ENCODE data around the gene GRAMD2B. TPM values are rescaled to one million over a fixed set of nuclear protein-coding genes. Genes with fewer than 3 reads are reported as not detected.
"Not testable (repeated sequence)": the region's sequence is repeated elsewhere in the genome, so short reads cannot be mapped to it uniquely, and the experiment has no call there.

Gene GRAMD2B, protein sequence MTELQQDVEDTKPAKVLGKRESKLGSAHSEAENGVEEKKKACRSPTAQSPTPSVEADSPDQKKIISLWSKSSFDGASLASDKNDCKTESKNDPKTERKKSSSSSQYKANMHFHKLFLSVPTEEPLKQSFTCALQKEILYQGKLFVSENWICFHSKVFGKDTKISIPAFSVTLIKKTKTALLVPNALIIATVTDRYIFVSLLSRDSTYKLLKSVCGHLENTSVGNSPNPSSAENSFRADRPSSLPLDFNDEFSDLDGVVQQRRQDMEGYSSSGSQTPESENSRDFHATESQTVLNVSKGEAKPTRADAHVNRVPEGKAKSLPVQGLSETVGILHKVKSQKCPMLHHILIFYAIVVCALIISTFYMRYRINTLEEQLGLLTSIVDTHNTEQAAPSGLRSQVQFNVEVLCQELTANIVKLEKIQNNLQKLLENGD
- 89.8 and 94.6 TPM in 2 replicates for total RNA-seq

DNA sequence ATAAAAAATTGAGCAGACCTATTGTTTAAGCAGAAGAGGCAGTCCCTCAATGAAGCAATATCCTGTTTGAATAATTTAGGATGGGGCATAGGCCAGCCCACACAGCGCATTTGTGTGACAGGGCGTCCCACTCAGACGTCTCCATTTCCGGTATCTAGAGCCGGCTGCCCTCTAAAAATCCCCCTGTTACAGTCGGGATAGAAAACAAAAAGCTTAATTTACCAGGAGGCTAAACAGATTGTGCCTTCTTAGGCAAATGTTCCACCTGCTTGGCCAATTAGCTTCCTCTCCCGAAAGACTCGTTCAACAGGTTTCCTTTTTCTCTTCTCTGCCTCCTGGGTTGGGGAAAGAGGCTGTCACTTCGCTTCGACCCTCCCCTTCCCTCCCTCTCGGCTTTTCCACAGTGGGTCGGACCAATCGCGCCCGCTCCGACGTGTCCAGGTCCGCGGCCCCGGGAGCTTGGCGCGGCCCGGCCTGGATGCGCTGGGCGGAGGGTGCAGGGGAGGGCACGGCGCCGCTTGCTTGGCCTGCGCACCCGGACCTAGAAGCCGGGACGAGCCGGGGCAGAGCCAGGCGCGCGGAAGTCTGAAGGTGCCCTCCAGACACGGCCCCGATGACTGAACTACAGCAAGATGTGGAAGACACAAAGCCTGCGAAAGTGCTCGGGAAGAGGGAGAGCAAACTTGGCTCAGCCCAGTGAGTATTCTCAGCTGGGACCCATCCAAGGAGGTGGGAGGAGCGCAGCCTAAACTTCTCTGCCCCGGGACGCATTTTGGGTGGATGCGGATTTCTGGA lies at the start of gene GRAMD2B:
GRAMD2B (plus strand) TSS at position 416 of the 795 bp plus-strand sequence; CDS start at position 614, 198 bp downstream.
- H3K27me3 ChIP-seq (ENCODE audit: insufficient read depth, low read length), result no peaks in the 10 kb centered on the region
- H3K9me3 ChIP-seq (ENCODE audit: low read depth, low read length), result no peaks in the 10 kb centered on the region
- peak within 1 kb of the TSS; percentile 82 for H3K4me3 ChIP-seq (ENCODE audit: insufficient read depth, low read length)
- H4K20me1 ChIP-seq (ENCODE audit: insufficient read depth, low read length), result no peaks in the 10 kb centered on the region
- H3K4me2 ChIP-seq (ENCODE audit: insufficient read depth, low read length), result peak within 1 kb of the TSS; percentile 85
- DNase-seq (ENCODE audit: insufficient read length, low spot score, missing footprints), result peak; percentile 91
- peak within 1 kb of the TSS; percentile 94 for H3K27ac ChIP-seq (ENCODE audit: low read depth, low read length)
- TF ChIP-seq, protein P1, sequence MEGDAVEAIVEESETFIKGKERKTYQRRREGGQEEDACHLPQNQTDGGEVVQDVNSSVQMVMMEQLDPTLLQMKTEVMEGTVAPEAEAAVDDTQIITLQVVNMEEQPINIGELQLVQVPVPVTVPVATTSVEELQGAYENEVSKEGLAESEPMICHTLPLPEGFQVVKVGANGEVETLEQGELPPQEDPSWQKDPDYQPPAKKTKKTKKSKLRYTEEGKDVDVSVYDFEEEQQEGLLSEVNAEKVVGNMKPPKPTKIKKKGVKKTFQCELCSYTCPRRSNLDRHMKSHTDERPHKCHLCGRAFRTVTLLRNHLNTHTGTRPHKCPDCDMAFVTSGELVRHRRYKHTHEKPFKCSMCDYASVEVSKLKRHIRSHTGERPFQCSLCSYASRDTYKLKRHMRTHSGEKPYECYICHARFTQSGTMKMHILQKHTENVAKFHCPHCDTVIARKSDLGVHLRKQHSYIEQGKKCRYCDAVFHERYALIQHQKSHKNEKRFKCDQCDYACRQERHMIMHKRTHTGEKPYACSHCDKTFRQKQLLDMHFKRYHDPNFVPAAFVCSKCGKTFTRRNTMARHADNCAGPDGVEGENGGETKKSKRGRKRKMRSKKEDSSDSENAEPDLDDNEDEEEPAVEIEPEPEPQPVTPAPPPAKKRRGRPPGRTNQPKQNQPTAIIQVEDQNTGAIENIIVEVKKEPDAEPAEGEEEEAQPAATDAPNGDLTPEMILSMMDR (IDR thresholded peaks at IDR 0.05; ENCODE audit: extremely low read depth, low read depth, low read length), result no peak
- H3K79me2 ChIP-seq (ENCODE audit: insufficient read depth, low read length), result peaks cover 44% of the 10 kb centered on the region
- H3K36me3 ChIP-seq (ENCODE audit: insufficient read depth, low read length), result peaks cover 5% of the 10 kb centered on the region
- H2AFZ ChIP-seq (ENCODE audit: low read length), result peak within 1 kb of the TSS; percentile 93
- peaks cover 17% of the 10 kb centered on the region for H3K4me1 ChIP-seq (ENCODE audit: insufficient read depth, low read length)

DNA sequence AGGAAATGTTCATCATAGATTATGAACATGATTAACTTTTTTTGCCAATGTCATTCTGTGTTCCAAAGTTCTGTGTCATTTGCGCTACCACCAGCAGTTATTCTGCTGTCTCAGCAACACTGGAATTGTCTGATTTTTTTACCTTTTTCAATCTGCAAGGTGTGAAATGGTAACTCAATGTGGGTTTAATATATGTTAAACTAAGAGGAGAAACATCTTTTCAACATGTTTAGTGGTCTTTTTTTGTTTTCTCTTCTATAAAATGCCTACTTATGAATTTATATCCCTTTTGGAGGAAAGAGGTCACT lies 49.1 kb upstream of the GRAMD2B start:
- Histone ChIP-seq H3K27me3 (ENCODE audit: insufficient read depth, low read length) (no peaks in the 10 kb centered on the region), H3K4me3 (ENCODE audit: insufficient read depth, low read length) (no peak overlapping the region), H3K79me2 (ENCODE audit: insufficient read depth, low read length) (no peaks in the 10 kb centered on the region), H3K4me2 (ENCODE audit: insufficient read depth, low read length) (no peak overlapping the region), H3K27ac (ENCODE audit: low read depth, low read length) (no peak overlapping the region), H3K9me3 (ENCODE audit: low read depth, low read length) (no peaks in the 10 kb centered on the region), H4K20me1 (ENCODE audit: insufficient read depth, low read length) (no peaks in the 10 kb centered on the region), H3K36me3 (ENCODE audit: insufficient read depth, low read length) (no peaks in the 10 kb centered on the region), H2AFZ (ENCODE audit: low read length) (peak overlapping the region; percentile 11), H3K4me1 (ENCODE audit: insufficient read depth, low read length) (peaks cover 26% of the 10 kb centered on the region)
- TF ChIP-seq, protein P1 (IDR thresholded peaks at IDR 0.05; ENCODE audit: extremely low read depth, low read depth, low read length), result no peak
- no peak for DNase-seq (ENCODE audit: insufficient read length, low spot score, missing footprints)

DNA sequence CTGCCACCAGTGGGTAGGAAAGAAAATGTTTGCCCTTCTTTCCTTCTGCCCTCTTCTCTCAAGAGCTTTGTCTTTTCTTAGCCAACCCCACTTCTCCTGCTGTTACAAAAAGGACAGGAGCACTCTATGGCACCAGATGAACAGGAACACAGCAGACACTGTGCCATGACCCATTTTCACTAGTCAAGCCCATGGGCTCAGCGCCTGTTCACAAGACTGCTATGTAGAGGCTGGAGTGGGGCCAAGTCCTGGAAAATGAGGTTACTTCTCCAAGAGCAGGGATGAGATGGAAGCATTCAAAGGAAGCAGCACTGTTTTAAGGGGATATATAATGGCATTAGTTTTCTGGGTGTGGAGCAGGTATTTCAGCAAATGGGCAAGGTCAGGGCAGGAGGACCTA lies 46.8 kb upstream of the GRAMD2B start:
- Histone ChIP-seq H3K27ac (ENCODE audit: low read depth, low read length) (no peak overlapping the region), H3K4me3 (ENCODE audit: insufficient read depth, low read length) (no peak overlapping the region), H4K20me1 (ENCODE audit: insufficient read depth, low read length) (no peaks in the 10 kb centered on the region), H2AFZ (ENCODE audit: low read length) (peak overlapping the region; percentile 63), H3K4me1 (ENCODE audit: insufficient read depth, low read length) (peaks cover 15% of the 10 kb centered on the region), H3K4me2 (ENCODE audit: insufficient read depth, low read length) (no peak overlapping the region), H3K9me3 (ENCODE audit: low read depth, low read length) (no peaks in the 10 kb centered on the region), H3K36me3 (ENCODE audit: insufficient read depth, low read length) (no peaks in the 10 kb centered on the region), H3K79me2 (ENCODE audit: insufficient read depth, low read length) (no peaks in the 10 kb centered on the region), H3K27me3 (ENCODE audit: insufficient read depth, low read length) (no peaks in the 10 kb centered on the region)
- TF ChIP-seq, protein P1 (IDR thresholded peaks at IDR 0.05; ENCODE audit: extremely low read depth, low read depth, low read length), result no peak
- peak; percentile 36 for DNase-seq (ENCODE audit: insufficient read length, low spot score, missing footprints)

DNA sequence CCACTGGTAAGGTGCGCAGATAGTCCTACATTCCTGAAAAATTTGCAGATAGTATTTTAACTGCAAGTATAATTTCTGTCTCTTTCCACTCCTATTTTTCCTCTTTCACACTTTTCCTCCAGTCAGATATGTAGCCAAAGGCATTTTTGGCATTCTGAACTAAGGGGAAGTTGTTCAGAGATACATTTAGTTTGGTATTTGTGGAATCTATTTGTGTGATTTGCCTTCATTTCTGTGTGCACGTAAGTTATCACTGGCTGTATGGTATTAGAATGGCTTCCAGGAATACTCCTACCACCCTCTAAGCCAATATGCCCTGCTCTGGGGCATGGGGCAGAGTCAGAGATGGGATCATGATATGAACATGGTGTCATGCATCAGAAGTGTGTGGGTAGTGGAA lies 45.8 kb upstream of the GRAMD2B start:
- no peak overlapping the region for H3K27ac ChIP-seq (ENCODE audit: low read depth, low read length)
- no peak overlapping the region for H3K4me3 ChIP-seq (ENCODE audit: insufficient read depth, low read length)
- H3K9me3 ChIP-seq (ENCODE audit: low read depth, low read length), result no peaks in the 10 kb centered on the region
- no peaks in the 10 kb centered on the region for H3K79me2 ChIP-seq (ENCODE audit: insufficient read depth, low read length)
- H3K4me2 ChIP-seq (ENCODE audit: insufficient read depth, low read length), result peak overlapping the region; percentile 14
- no peaks in the 10 kb centered on the region for H3K36me3 ChIP-seq (ENCODE audit: insufficient read depth, low read length)
- H4K20me1 ChIP-seq (ENCODE audit: insufficient read depth, low read length), result no peaks in the 10 kb centered on the region
- DNase-seq (ENCODE audit: insufficient read length, low spot score, missing footprints), result no peak
- H3K27me3 ChIP-seq (ENCODE audit: insufficient read depth, low read length), result no peaks in the 10 kb centered on the region
- H2AFZ ChIP-seq (ENCODE audit: low read length), result peak overlapping the region; percentile 70
- peaks cover 15% of the 10 kb centered on the region for H3K4me1 ChIP-seq (ENCODE audit: insufficient read depth, low read length)
- TF ChIP-seq, protein P1 (IDR thresholded peaks at IDR 0.05; ENCODE audit: extremely low read depth, low read depth, low read length), result no peak

DNA sequence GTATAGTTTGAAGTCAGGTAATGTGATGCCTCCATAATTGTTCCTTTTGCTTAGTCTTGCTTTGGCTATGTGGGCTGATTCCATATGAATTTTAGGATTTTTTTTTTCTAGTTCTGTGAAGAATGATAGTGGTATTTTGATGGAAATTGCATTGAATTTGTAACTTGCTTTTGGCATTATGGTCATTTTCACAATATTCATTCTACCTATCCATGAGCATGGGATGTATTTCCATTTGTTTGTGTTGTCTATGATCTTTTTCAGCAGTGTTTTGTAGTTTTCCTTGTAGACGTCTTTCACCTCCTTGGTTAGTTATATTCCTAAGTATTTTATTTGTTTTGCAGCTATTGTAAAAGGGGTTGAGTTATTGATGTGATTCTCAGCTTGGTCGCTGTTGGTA lies 42.9 kb upstream of the GRAMD2B start:
- not testable (repeated sequence) for H2AFZ ChIP-seq (ENCODE audit: low read length); H3K36me3 ChIP-seq (ENCODE audit: insufficient read depth, low read length); DNase-seq (ENCODE audit: insufficient read length, low spot score, missing footprints); H3K27ac ChIP-seq (ENCODE audit: low read depth, low read length); H4K20me1 ChIP-seq (ENCODE audit: insufficient read depth, low read length); H3K79me2 ChIP-seq (ENCODE audit: insufficient read depth, low read length); H3K27me3 ChIP-seq (ENCODE audit: insufficient read depth, low read length); H3K9me3 ChIP-seq (ENCODE audit: low read depth, low read length); H3K4me3 ChIP-seq (ENCODE audit: insufficient read depth, low read length); H3K4me2 ChIP-seq (ENCODE audit: insufficient read depth, low read length)
- peaks cover 37% of the 10 kb centered on the region for H3K4me1 ChIP-seq (ENCODE audit: insufficient read depth, low read length)

All from osteoblast (primary cell).